Measurements from ENCODE around the gene DOCK9.

DNA sequence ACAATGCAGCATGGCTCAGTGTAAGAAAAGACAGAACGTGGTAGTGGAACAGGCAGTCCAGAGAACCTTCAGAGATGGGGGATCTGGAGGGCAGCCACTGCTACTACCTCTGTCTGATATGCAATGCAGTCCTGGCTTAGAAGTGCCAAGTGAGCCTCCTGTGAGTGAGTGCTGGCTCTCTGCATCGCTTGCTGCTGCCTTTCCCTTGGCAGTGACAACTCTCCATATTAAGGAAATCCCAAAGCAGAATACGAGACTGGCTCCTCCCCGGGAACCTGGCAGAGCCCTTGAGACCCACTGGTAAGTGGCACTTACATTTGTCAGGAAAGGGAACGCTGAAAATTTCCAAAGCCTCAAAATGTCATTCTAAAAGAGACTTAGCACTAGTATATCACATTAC is 7.5 kb downstream of the DOCK9 start:
- TF ChIP-seq POLR2AphosphoS5 (IDR thresholded peaks at IDR 0.05; ENCODE audit: low read depth, low read length) (no peak), POLR2A (IDR thresholded peaks at IDR 0.05; ENCODE audit: low read depth, low read length) (no peak), SPI1 (IDR thresholded peaks at IDR 0.05; ENCODE audit: low read depth, low read length) (no peak), TAF1 (IDR thresholded peaks at IDR 0.05; ENCODE audit: low read depth, low read length) (no peak)
